CD4-positive, alpha-beta T cell treated with Interleukin-10 for 1 hour (primary cell): ENCODE results near the gene VCPKMT.

Source experiments
- DNase-seq: peaks from one replicate; pipeline ENCODE4 v3.0.0-alpha.2; 2020

VCPKMT gene

DNA sequence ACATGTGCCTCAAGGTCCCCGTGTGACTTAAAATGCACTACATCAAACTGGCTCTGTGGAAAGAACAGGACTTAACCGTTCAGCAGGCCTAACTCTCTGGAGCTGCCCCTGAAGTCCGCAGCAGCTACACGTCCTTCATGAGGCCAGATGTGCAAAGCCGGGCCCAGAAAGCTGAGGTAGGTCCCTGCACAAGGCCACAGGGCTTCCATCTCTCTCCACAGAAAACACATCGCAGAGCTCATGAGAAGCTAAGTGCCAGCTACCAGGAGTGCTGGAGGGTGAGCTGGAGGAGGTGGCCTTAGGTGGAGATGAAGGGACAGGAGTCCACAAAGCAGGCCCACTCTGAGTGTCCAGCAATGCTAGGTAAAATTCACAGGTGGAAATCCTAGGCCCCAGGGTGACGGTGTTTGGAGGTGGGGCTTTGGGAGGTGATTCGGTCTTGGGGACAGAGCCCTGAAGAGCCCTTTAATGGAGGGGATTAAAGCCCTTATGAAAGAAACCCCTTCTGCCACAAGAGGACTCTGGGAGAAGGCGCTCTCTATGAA, 52.4 kb downstream of the VCPKMT start:
- DNase-seq, result no peak

GRCh38 chr14:50062438-50063085, 53.8 kb downstream of the VCPKMT start:
- DNase-seq, result peak; percentile 92

GRCh38 chr14:50061664-50062437, 54.5 kb downstream of the VCPKMT start:
- peak; percentile 82 for DNase-seq

- DNase-seq, result peak; percentile 54
Measured at GRCh38 chr14:50060871-50061663, 55.3 kb downstream of the VCPKMT start.

- no peak for DNase-seq
Measured at GRCh38 chr14:50059763-50060616, 56.4 kb downstream of the VCPKMT start.
